D341Med (cell line): ENCODE results near the gene CPSF4.

ENCODE experiments used
- DNase-seq: peaks from one replicate; pipeline ENCODE4 v3.0.0; 2012; ENCODE audit warnings: low spot score

CPSF4 gene

GRCh38 chr7:99438573-99439480 lies at the start of gene CPSF4, which contains the start of gene PTCD1:
Gene CPSF4 (plus strand): TSS chr7:99438943. CDS start chr7:99439083, 140 bp downstream.
Gene PTCD1 (minus strand): TSS chr7:99438798. CDS start chr7:99435242, 3,556 bp downstream.
- DNase-seq = peak; percentile 98

- DNase-seq = no peak
Measured at GRCh38 chr7:99389772-99390171, 49.0 kb upstream of the CPSF4 start.

- DNase-seq = peak; percentile 24
Measured at GRCh38 chr7:99390941-99391602, 47.7 kb upstream of the CPSF4 start.

GRCh38 chr7:99392046-99392445 lies 46.7 kb upstream of the CPSF4 start:
- no peak for DNase-seq

GRCh38 chr7:99392659-99393354 lies 45.9 kb upstream of the CPSF4 start:
- DNase-seq = peak; percentile 90

- no peak for DNase-seq
Measured at GRCh38 chr7:99393355-99394187, 45.2 kb upstream of the CPSF4 start.

- no peak for DNase-seq
Measured at GRCh38 chr7:99394188-99394502, 44.6 kb upstream of the CPSF4 start.

GRCh38 chr7:99395616-99396327 lies 43.0 kb upstream of the CPSF4 start:
- peak; percentile 27 for DNase-seq

- peak; percentile 12 for DNase-seq
Measured at GRCh38 chr7:99396418-99397296, 42.1 kb upstream of the CPSF4 start.

- no peak for DNase-seq
Measured at GRCh38 chr7:99397297-99397983, 41.3 kb upstream of the CPSF4 start.

- DNase-seq = no peak
Measured at GRCh38 chr7:99398891-99399445, 39.8 kb upstream of the CPSF4 start.

- DNase-seq = no peak
Measured at GRCh38 chr7:99399597-99399996, 39.1 kb upstream of the CPSF4 start.

GRCh38 chr7:99402854-99403253 lies 35.9 kb upstream of the CPSF4 start:
- DNase-seq = no peak

- DNase-seq = no peak
Measured at GRCh38 chr7:99403764-99404163, 35.0 kb upstream of the CPSF4 start.

GRCh38 chr7:99404235-99404976 lies 34.3 kb upstream of the CPSF4 start:
- no peak for DNase-seq

- DNase-seq = no peak
Measured at GRCh38 chr7:99404977-99405320, 33.8 kb upstream of the CPSF4 start.

- no peak for DNase-seq
Measured at GRCh38 chr7:99406557-99406956, 32.2 kb upstream of the CPSF4 start.

GRCh38 chr7:99407872-99408378 lies 30.8 kb upstream of the CPSF4 start:
- DNase-seq = peak; percentile 54
